PFSK-1 (cell line): ENCODE measurements around the gene AR.

Source experiments
- FOXP2 ChIP-seq: optimal IDR thresholded peaks from 2 replicates; pipeline ENCODE3; 2011; ENCODE audit warnings: borderline replicate concordance, control low read depth, inconsistent platforms; ENCODE audit not compliant: insufficient read depth; ENCODE audit errors: extremely low read length, extremely low read depth
- POLR2AphosphoS5 ChIP-seq: IDR thresholded peaks from 2 replicates; pipeline ENCODE4 v1.6.1; 2012; ENCODE audit warnings: low read depth, mild to moderate bottlenecking, control low read depth, low read length, moderate library complexity
- SIN3A ChIP-seq: IDR thresholded peaks from 2 replicates; pipeline ENCODE4 v1.6.1; 2012; ENCODE audit warnings: mild to moderate bottlenecking, low read length, moderate library complexity, borderline replicate concordance; ENCODE audit not compliant: insufficient read depth
- TAF1 ChIP-seq: IDR thresholded peaks from 2 replicates; pipeline ENCODE4 v1.6.1; 2012; ENCODE audit warnings: low read length, control low read depth, borderline replicate concordance; ENCODE audit not compliant: insufficient read depth
- TF ChIP-seq, protein P1 (sequence below), 2 experiments: IDR thresholded peaks; 2 replicates each; pipeline versions ENCODE4 v1.6.1 to v1.8.0; 2011 to 2012; ENCODE audit warnings: low read depth in 2 of 2, low read length in 2 of 2, control low read depth in 1 of 2, inconsistent platforms in 1 of 2, mild to moderate bottlenecking in 1 of 2, moderate library complexity in 1 of 2; ENCODE audit not compliant: insufficient read depth in 1 of 2

Gene AR

DNA sequence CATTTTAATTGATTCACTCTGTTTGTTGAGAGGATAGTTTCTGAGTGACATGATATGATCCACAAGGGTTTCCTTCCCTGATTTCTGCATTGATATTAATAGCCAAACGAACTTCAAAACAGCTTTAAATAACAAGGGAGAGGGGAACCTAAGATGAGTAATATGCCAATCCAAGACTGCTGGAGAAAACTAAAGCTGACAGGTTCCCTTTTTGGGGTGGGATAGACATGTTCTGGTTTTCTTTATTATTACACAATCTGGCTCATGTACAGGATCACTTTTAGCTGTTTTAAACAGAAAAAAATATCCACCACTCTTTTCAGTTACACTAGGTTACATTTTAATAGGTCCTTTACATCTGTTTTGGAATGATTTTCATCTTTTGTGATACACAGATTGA lies 182.2 kb downstream of the AR start:
- TF ChIP-seq TAF1 (no peak), FOXP2 (no peak), SIN3A (no peak), POLR2AphosphoS5 (no peak)
- TF ChIP-seq, protein P1, sequence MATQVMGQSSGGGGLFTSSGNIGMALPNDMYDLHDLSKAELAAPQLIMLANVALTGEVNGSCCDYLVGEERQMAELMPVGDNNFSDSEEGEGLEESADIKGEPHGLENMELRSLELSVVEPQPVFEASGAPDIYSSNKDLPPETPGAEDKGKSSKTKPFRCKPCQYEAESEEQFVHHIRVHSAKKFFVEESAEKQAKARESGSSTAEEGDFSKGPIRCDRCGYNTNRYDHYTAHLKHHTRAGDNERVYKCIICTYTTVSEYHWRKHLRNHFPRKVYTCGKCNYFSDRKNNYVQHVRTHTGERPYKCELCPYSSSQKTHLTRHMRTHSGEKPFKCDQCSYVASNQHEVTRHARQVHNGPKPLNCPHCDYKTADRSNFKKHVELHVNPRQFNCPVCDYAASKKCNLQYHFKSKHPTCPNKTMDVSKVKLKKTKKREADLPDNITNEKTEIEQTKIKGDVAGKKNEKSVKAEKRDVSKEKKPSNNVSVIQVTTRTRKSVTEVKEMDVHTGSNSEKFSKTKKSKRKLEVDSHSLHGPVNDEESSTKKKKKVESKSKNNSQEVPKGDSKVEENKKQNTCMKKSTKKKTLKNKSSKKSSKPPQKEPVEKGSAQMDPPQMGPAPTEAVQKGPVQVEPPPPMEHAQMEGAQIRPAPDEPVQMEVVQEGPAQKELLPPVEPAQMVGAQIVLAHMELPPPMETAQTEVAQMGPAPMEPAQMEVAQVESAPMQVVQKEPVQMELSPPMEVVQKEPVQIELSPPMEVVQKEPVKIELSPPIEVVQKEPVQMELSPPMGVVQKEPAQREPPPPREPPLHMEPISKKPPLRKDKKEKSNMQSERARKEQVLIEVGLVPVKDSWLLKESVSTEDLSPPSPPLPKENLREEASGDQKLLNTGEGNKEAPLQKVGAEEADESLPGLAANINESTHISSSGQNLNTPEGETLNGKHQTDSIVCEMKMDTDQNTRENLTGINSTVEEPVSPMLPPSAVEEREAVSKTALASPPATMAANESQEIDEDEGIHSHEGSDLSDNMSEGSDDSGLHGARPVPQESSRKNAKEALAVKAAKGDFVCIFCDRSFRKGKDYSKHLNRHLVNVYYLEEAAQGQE (IDR thresholded peaks at IDR 0.05; ENCODE audit: insufficient read depth in 1 of 2, low read depth in 2 of 2, low read length in 2 of 2): no peak

DNA sequence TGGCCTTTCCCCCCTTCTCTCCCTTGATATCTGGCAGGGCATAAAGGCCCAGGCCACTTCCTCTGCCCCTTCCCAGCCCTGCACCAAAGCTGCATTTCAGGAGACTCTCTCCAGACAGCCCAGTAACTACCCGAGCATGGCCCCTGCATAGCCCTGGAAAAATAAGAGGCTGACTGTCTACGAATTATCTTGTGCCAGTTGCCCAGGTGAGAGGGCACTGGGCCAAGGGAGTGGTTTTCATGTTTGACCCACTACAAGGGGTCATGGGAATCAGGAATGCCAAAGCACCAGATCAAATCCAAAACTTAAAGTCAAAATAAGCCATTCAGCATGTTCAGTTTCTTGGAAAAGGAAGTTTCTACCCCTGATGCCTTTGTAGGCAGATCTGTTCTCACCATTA lies 183.8 kb downstream of the AR start:
- no peak for TF ChIP-seq SIN3A
- TF ChIP-seq, protein P1 (IDR thresholded peaks at IDR 0.05; ENCODE audit: insufficient read depth in 1 of 2, low read depth in 2 of 2, low read length in 2 of 2): no peak
- no peak for TF ChIP-seq FOXP2
- no peak for TF ChIP-seq POLR2AphosphoS5
- no peak for TF ChIP-seq TAF1

DNA sequence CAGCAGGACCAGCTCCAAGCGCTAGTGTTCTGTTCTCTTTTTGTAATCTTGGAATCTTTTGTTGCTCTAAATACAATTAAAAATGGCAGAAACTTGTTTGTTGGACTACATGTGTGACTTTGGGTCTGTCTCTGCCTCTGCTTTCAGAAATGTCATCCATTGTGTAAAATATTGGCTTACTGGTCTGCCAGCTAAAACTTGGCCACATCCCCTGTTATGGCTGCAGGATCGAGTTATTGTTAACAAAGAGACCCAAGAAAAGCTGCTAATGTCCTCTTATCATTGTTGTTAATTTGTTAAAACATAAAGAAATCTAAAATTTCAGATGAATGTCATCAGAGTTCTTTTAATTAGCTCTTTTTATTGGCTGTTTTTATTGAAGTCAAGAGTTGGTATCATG lies 186.5 kb downstream of the AR start:
- TF ChIP-seq, protein P1 (IDR thresholded peaks at IDR 0.05; ENCODE audit: insufficient read depth in 1 of 2, low read depth in 2 of 2, low read length in 2 of 2): no peak
- no peak for TF ChIP-seq SIN3A
- TF ChIP-seq FOXP2: no peak
- no peak for TF ChIP-seq POLR2AphosphoS5
- TF ChIP-seq TAF1: no peak

DNA sequence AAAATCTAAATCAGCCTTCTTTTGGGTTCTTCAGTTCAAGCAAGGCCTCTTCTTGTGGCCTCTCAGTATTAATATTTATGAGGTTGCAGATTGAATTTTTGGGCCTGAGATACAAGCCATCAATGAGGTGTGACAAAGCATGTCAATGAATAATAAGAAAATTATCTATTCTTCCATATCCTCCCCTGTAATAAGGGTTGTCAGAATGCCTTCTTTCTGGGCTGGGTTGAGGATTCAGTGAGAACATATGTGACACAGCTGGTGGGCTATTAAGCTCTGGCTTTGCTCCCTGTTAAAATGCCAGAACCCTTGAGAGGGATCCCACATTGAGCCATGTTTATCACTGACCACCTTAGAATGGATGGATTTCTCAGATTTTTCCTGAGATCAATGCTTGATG lies 187.2 kb downstream of the AR start:
- TF ChIP-seq SIN3A (no peak), POLR2AphosphoS5 (no peak), TAF1 (no peak), FOXP2 (no peak)
- TF ChIP-seq, protein P1 (IDR thresholded peaks at IDR 0.05; ENCODE audit: insufficient read depth in 1 of 2, low read depth in 2 of 2, low read length in 2 of 2): no peak

DNA sequence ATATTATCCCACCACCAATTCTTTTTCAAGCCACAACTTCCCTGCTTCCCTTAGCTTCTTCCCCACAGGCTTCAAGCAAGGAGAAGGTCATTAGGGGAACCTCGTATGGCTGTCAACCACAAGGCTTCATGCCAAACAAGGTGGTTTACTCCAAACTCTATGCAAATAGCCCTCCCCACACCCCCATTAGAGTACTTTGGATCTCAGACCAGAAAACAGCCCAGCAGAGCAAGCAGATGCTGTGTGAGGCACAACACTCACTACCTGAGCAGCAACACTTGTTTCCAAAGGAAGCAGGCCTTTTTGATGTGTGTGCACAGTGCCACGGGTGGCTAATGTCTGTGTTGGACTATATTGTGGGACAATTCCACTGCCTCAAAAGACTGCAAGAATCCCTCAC lies 189.0 kb downstream of the AR start:
- TF ChIP-seq, protein P1 (IDR thresholded peaks at IDR 0.05; ENCODE audit: insufficient read depth in 1 of 2, low read depth in 2 of 2, low read length in 2 of 2): no peak
- TF ChIP-seq SIN3A (no peak), POLR2AphosphoS5 (no peak), TAF1 (no peak), FOXP2 (no peak)
